Measurements from ENCODE around the gene KIFC1.

Gene KIFC1

DNA sequence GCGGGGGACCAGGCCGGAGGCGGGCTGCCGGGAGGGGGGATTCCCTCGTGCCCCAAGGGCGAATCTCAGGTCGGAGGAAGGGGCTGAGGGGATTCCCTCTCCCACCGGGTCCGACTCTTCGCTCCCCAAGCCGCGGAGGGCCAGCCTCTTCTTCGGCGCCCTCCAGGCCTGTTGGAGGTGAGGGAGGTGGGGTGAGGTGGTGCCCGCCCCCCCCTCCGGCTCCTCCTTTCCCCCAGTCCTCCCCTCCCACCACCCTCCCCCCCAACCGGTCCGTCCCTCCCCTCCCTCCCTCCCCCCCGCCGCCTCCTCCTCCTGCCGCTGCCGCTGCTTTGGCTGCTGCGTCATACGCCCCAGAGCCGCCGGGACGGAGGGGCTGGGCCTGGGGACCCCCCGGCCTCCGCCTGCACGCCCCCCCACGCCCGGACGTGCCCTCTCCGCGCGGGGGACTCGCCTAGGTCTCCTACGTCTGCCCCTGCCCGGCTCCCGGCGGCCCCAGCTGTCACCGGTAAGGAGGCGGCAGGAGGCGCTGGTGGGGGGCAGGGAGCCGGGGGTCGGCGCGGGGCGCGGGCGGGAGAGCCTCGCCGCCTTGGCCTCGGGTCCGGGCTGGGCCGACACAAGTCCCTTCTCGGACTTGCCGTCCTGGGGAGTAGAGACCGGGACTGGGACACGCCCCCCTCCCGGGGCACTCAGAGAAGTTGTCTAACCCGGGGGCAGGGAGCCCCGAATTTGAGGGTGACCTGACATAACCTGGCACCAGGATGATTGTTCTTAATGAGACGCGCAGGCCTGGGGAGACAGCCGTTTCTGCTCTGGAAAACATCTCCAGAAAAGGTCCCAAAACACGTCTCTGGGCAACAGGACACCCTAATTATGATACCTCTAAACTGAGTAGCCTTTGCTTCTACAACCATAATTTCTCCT lies 19.3 kb downstream of the KIFC1 start, which contains the start of gene PHF1:
Gene PHF1 (plus strand): TSS at position 304 of the 921 bp plus-strand sequence. CDS start 1,250 bp downstream, outside the sequence.
- peak in 1 of 2 donors; percentile 53 for DNase-seq (ENCODE audit: low read depth in 1 of 2, low spot score in 1 of 2)

- no peak for DNase-seq (ENCODE audit: low read depth in 1 of 2, low spot score in 1 of 2)
Observed at GRCh38 chr6:33411632-33412005, 20.0 kb downstream of the KIFC1 start.

DNA sequence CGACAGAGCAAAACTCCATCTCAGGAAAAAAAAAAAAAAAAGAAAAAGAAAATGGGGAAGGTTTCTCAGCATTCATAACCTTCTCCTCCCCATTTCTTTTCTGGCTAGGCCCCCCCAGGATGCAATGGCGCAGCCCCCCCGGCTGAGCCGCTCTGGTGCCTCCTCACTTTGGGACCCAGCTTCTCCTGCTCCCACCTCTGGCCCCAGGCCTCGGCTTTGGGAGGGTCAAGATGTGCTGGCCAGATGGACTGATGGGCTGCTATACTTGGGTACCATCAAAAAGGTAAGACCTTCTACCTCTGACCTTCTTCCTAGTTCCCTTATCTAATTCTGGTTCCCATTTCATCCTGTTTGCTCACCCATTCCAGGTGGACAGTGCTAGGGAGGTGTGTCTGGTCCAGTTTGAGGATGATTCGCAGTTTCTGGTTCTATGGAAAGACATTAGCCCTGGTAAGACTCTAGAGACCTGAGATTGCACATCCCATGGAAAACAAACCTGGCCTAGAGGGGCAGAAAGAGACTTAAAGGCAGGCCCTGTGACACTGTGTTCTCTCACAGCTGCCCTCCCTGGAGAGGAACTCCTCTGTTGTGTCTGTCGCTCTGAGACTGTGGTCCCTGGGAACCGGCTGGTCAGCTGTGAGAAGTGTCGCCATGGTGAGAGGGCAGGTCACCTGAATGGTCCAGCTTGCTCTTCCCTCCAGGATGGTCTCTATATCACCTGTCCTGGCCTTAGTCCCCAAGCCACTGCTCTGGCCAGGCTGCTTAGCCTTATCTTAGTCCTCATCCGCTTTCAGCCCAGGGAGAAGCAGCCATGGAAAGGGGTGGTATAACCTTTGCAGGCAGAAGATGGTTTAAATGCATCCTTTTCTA lies 20.8 kb downstream of the KIFC1 start:
- DNase-seq (ENCODE audit: low read depth in 1 of 2, low spot score in 1 of 2) = no peak

DNA sequence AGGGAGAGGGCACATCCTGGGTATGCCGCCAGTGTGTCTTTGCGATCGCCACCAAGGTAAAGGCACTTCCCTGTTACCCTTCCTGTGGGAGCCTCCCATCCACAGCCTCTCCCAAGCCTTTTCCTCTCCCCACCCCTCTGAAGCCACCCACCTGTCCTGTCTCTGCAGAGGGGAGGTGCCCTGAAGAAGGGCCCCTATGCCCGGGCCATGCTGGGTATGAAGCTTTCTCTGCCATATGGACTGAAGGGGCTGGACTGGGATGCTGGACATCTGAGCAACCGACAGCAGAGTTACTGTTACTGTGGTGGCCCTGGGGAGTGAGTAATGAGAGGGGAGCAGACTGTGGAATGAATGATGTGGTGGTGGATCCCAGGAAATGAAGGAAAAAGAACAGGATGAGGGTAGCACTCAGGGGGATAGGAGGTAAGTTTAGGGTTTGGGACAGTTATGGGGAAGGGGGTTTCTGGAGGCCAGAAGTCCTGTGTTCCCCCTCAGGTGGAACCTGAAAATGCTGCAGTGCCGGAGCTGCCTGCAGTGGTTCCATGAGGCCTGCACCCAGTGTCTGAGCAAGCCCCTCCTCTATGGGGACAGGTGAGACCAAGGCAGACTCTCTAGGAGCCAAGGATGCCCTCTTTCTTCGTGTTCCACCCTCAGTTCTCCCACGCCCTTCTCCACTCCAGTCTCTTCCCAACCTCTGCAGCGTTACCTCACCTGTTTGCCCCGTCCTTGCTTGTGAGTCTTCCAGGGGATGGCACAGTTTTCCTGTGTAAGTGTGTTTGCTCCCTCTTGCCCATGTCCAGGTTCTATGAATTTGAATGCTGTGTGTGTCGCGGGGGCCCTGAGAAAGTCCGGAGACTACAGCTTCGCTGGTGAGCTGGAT lies 21.9 kb downstream of the KIFC1 start:
- no peak for DNase-seq (ENCODE audit: low read depth in 1 of 2, low spot score in 1 of 2)

- DNase-seq (ENCODE audit: low read depth in 1 of 2, low spot score in 1 of 2) = no peak
Observed at GRCh38 chr6:33414592-33415271, 23.1 kb downstream of the KIFC1 start.

GRCh38 chr6:33415831-33416230 lies 24.2 kb downstream of the KIFC1 start:
- no peak for DNase-seq (ENCODE audit: low read depth in 1 of 2, low spot score in 1 of 2)

- no peak for DNase-seq (ENCODE audit: low read depth in 1 of 2, low spot score in 1 of 2)
Observed at GRCh38 chr6:33416386-33417127, 24.9 kb downstream of the KIFC1 start.

DNA sequence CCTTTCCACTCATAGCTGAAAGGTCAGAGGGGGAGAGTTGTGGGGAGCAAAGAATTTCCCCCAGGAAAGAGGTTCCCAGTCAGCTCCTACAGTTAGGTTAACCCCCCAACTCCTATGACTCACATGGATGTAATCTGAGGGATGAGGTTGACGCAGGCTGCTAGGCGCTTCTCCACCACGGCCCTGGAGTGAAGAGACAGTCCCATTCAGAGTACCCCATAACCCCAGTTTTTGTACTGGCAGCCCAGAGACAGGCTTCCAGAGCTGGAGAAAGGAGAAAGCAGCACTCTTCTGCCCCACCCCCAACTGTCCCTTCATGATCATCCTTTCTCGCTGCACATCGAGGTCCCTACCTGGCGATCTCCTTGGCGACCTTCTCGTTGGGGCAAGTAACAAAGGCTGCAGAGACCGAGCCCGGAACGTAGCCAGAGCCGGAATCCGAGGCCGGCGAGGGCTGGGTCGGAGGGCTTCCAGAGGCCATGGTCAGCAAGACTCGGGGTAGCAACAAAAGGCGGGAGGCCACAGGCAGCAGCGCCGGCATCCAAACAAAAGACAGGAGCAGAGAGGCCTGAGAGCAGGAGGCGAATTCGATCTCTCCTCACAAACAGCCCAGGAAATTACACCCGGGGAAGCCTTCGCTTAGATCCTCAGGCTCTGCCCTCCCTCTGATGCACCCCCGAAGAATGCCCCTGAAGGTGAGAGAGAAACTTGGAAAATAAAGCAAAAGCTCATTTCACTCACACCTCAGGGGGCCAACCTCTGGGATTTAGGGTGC lies 25.7 kb downstream of the KIFC1 start:
- DNase-seq (ENCODE audit: low read depth in 1 of 2, low spot score in 1 of 2) = no peak

- peak; percentile 96 to 98 for DNase-seq (ENCODE audit: low read depth in 1 of 2, low spot score in 1 of 2)
Observed at GRCh38 chr6:33417903-33418689, 26.5 kb downstream of the KIFC1 start, which contains the start of gene CUTA. Gene CUTA, minus strand, starts transcription at chr6:33418107. Its CDS starts 107 bp downstream, at chr6:33418000.

GRCh38 chr6:33418690-33419291 lies 27.2 kb downstream of the KIFC1 start:
- no peak for DNase-seq (ENCODE audit: low read depth in 1 of 2, low spot score in 1 of 2)

GRCh38 chr6:33419580-33420490 lies 28.2 kb downstream of the KIFC1 start, which contains the start of gene SYNGAP1:
Gene SYNGAP1, plus strand, starts transcription at chr6:33420065. Its CDS starts 200 bp downstream, at chr6:33420265.
- DNase-seq (ENCODE audit: low read depth in 1 of 2, low spot score in 1 of 2) = no peak

DNA sequence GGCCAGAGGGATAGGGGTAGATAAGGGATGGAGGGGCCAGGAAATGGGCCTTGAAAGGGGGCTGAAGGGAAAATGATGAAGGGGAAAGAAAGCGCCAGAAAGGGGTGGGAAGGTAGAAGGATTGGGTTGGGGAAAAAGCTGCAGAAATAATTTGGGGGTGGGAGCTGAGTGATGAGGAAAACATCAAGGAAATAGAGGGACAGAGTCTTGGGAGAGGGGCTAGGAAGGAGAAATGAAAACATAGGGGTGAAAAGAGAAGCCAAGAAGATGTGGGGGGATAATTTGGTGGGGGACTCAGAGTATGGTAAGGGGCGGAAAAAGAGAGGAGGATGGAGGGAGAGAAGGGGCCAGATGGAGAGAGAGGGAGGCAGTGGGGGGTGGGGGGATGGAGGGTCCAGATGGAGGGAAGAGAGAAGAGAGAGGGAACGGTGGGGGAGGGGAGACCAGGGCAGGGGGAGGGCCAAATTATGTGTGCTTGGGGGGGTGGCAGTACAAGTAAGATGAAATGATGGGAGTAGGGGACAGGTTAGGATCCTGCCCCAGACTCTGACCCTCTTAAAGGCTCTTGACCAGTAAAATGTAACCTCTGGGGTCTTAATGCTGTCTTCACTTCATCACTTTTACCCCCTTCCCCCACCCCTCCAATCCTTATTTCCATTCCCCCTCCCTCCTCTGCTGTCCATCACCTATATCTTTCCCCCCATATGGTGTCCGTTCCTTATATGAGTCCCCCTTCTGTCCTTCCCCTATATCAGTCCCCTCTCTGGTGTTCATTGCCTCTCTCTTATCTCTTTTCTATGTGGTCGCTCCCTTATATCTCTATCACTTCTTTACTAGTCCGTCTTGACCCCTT lies 29.1 kb downstream of the KIFC1 start:
- DNase-seq (ENCODE audit: low read depth in 1 of 2, low spot score in 1 of 2) = no peak

GRCh38 chr6:33421344-33421643 lies 29.7 kb downstream of the KIFC1 start:
- no peak for DNase-seq (ENCODE audit: low read depth in 1 of 2, low spot score in 1 of 2)

GRCh38 chr6:33423777-33424176 lies 32.2 kb downstream of the KIFC1 start:
- no peak for DNase-seq (ENCODE audit: low read depth in 1 of 2, low spot score in 1 of 2)

DNA sequence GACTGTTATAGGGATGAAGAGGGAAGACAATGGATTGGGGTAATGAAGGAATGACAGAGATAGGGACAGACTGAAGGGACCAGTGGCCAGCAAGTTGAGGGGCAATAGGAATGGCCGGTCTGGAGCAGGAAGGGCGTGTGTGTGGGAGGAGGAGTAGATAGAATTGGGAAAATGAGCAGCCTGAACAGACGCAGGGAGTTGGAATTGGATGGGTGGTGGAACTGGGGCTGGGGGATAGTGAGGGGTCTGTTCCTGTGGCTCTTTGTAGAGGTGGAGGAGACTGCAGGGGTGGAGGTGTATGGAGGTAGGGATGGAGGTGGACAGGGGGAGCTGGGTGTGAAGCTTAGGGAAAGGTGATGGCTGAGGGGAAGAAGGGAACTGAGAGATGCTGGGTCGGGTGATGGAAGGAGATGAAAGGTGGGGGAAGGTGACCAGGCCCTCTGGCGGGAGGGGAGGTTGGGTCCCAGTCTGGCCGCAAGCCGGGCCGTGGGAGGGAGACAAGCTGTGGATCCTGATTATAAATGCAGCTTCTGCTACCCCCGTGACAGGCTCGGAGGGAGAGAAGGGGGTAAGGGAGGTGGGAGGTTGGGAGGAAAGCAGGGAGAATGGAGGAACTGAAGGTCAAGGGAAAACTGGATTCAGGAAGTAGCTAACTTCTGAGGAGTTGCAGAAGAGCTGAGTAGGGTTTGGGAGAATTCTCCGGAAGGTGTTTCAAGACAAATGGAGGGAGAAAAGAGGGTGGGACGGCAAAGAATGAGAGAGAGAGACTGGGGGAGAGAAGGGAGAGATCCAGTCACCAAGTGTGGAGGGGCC lies 33.4 kb downstream of the KIFC1 start:
- DNase-seq (ENCODE audit: low read depth in 1 of 2, low spot score in 1 of 2) = no peak

Measured in activated T-helper 1 cell treated with anti-CD3 and anti-CD28 coated beads, Interleukin-2, amount 50 U/mL, for 16 hours (primary cell).